Renal cortical epithelial cell (primary cell): ENCODE measurements around the gene VPS9D1. TPM values are rescaled to one million over a fixed set of nuclear protein-coding genes. Genes with fewer than 3 reads are reported as not detected.
"Not testable (repeated sequence)": the region's sequence is repeated elsewhere in the genome, so short reads cannot be mapped to it uniquely, and the experiment has no call there.

ENCODE experiments used
- DNase-seq: peaks from one replicate; pipeline ENCODE4 v3.0.0-alpha.2; 2011; ENCODE audit warnings: low read depth
- total RNA-seq: library from RNA; depleted of rRNA; stranded (reverse); fragments of >200 nt; gene quantifications from 2 replicates; pipeline ENCODE4 v1.2.3, GENCODE V29; 2014

Gene VPS9D1
- total RNA-seq, 1 donor from 2014 or later, result 12.6 TPM

GRCh38 chr16:89693931-89694783, 26.5 kb downstream of the VPS9D1 start:
- no peak for DNase-seq

DNA sequence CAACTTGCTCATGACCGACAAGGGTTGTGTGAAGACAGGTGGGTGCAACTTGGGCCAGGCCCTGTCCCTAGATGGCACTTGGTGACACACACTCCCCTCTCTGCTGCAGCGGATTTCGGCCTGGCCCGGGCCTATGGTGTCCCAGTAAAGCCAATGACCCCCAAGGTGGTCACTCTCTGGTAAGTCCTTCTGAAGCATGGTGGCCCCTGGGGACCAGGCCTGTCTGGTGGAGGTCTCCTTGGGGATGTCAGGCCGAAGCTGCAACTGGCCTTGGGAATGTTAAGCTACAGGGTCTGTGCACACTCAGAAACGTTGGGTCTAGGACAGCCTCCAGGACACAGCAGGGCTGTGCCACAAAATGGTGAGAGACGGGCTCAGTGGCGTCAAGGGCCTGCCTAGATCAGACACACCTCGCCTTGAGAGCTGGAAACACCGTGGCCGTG, 27.4 kb downstream of the VPS9D1 start:
- DNase-seq, result no peak

DNA sequence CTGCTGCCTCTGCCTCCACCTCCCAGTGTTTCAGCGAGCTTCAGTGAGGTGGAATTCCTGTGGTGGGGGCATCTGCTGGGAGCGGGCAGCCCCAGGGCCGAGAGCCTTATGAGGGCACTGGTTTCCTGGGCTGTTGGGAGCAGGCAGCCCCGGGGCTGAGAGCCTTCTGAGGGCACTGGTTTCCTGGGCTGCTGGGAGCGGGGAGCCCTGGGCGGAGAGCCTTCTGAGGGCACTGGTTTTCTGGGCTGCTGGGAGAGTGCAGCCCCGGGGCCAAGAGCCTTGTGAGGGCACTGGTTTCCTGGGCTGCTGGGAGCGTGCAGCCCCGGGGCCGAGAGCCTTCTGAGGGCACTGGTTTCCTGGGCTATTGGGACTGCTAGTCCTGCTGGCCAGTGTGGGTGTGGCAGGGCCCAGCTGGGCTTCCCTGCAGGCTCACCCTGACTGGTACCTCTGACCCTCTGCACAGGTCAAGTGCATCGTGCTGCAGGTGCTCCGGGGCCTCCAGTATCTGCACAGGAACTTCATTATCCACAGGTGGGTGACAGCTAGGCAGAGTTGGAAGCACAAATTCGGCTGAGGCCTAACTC, 28.6 kb downstream of the VPS9D1 start:
- DNase-seq, result no peak

DNA sequence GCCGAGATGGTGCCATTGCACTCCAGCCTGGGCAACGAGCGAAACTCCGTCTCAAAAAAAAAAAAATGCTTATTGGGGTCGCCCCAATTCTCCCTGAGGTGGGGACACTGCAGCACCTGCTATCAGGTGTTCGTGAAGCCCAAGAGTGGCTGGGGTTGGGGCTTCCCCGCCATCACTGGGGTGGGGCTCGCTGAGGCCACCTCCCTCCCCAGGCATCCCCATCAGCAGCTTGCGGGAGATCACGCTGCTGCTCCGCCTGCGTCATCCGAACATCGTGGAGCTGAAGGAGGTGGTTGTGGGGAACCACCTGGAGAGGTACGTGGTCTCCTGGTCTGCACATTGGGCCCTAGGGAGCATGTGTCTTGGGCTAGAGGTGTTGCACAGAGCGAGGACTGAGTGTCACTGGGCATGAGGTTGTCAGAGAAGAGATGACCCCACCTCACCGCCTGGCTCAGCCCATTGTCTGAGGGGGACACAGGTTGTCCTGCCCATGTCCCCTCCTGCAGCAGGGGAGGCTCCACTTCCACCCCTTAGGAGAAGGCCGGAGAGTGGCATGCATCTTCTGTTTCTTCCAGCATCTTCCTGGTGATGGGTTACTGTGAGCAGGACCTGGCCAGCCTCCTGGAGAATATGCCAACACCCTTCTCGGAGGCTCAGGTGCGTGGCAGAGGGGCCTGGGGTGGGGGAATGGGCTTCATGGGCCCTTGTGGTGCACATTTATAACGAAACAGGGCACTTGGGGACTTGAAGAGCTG, 29.3 kb downstream of the VPS9D1 start:
- no peak for DNase-seq

- DNase-seq, result no peak
Measured at GRCh38 chr16:89690392-89690901, 30.3 kb downstream of the VPS9D1 start.

- DNase-seq, result not testable (repeated sequence)
Measured at GRCh38 chr16:89689621-89690020, 31.1 kb downstream of the VPS9D1 start.

- no peak for DNase-seq
Measured at GRCh38 chr16:89689142-89689541, 31.6 kb downstream of the VPS9D1 start.

DNA sequence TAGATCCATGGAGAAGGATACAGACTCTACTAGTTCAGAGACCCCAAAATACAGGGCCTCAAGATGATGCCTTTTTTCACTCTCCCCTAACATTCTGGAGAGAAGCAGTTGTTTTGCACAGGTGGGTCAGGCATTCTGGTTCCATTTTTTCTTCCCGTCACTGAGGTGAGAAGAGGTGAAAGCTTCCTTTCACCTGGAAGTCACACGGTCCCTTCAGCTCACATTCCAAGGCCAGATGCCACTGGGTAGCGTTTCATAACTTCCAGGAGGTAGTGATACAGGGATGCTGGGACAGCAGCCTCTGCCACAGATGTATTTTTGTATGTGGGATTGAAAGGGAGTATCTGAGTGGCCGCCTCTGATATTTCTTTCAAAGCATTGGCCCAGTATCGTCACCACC, 32.3 kb downstream of the VPS9D1 start:
- DNase-seq, result no peak

- DNase-seq, result peak; percentile 95
Measured at GRCh38 chr16:89687092-89687940, 33.4 kb downstream of the VPS9D1 start.

DNA sequence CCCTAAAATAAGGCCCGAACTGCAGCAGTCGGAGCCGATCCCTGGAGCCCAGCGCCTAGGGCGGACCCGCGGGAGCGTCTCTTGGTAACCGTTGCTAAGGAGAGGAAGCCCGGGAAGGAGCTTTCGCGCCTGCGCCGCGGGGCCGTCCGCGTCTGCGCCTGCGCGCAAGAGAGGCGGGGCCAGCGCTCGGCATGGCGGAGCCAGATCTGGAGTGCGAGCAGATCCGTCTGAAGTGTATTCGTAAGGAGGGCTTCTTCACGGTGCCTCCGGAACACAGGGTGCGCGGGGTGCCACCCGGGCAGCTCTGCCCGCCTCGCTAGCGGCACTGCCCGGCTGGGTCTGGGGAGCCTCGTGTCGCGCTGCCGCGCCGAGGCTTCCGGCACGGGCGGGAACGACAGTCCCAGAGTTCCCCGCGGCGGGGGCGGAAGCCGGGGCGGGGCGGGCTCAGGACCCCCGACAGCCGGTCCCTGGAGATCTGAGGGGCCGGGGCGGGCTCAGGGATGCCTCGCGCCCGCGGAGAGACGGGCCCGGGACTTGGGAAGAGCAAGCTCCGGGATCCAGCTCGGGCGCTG, 34.1 kb downstream of the VPS9D1 start, which contains the start of gene CDK10:
CDK10 (plus strand) TSS at position 170 of the 572 bp plus-strand sequence; CDS start at position 192, 22 bp downstream.
- DNase-seq, result peak; percentile 70

DNA sequence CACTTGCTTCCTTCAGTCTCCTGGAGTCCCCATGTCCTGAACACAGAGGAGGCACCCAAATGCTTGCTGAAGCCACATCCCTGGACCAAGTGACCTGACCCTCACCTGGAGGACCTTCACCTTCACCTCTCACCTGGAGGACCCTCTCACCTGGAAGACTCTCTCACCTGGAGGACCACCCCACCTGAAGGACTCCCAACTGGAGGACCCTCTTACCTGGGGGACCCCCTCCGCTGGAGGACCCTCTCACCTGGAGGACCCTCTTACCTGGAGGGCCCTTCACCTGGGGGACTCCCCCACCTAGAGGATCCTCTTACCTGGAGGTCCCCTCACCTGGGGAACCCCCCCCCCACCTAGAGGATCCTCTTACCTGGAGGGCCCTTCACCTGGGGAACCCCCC, 34.8 kb downstream of the VPS9D1 start:
- no peak for DNase-seq

- no peak for DNase-seq
Measured at GRCh38 chr16:89678258-89678657, 42.4 kb downstream of the VPS9D1 start.

GRCh38 chr16:89672177-89672941, 48.3 kb downstream of the VPS9D1 start:
- DNase-seq, result no peak

GRCh38 chr16:89671565-89671964, 49.1 kb downstream of the VPS9D1 start:
- not testable (repeated sequence) for DNase-seq

GRCh38 chr16:89670496-89671431, 49.9 kb downstream of the VPS9D1 start:
- DNase-seq, result peak; percentile 47

DNA sequence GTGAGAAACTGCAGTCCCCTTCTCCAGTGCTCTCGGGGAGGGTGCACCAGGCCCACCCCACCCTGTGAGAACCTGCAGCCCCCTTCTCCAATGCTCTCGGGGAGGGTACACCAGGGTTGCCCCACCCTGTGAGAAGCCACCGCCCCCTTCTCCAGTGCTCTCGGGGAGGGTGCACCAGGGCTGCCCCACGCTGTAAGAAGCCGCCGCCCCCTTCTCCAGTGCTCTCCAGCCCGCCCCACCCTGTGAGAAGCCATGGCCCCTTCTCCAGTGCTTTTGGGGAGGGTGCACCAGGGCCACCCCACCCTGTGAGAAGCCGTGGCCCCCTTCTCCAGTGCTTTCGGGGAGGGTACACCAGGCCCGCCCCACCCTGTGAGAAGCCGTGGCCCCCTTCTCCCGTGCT, 50.9 kb downstream of the VPS9D1 start:
- no peak for DNase-seq

DNA sequence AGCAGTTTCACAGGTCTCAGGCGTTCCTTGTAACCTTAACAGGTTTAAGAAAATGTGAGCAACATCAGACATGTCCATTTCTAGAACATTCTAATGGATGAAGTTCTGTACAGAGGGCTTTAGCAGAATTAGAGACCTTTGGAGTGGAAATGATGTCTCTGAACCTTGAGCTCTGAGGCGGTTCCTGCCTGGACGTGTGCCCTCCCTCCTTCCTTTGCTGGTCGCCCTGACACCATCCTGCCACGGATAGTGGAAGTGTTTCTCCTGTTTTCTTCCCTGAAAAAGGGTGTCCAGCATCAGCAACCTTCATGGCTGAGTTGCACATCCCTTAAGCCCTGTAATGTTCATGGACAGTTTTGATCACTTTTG, 51.9 kb downstream of the VPS9D1 start:
- DNase-seq, result no peak

GRCh38 chr16:89667633-89668032, 53.1 kb downstream of the VPS9D1 start:
- DNase-seq, result no peak

DNA sequence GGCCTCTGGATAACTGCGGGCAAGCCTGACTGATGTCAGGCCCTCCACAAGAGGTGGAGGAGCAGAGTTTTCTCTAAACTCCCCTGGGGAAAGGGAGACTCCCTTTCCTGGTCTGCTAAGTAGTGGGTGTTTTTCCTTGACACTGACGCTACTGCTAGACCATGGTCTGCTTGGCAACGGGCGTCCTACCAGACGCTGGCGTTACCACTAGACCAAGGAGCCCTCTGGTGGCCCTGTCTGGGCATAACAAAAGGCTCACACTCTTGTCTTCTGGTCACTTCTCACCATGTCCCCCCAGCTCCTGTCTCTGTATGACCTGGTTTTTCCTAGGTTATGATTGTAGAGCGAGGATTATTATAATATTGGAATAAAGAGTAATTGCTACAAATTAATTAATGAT, 53.7 kb downstream of the VPS9D1 start:
- peak; percentile 15 for DNase-seq
